ENCODE data around the gene ADRA1B. TPM values are rescaled to one million over a fixed set of nuclear protein-coding genes. Genes with fewer than 3 reads are reported as not detected.

ADRA1B gene
- total RNA-seq, 1 donor from 2014 or later: 7.1 TPM

DNA sequence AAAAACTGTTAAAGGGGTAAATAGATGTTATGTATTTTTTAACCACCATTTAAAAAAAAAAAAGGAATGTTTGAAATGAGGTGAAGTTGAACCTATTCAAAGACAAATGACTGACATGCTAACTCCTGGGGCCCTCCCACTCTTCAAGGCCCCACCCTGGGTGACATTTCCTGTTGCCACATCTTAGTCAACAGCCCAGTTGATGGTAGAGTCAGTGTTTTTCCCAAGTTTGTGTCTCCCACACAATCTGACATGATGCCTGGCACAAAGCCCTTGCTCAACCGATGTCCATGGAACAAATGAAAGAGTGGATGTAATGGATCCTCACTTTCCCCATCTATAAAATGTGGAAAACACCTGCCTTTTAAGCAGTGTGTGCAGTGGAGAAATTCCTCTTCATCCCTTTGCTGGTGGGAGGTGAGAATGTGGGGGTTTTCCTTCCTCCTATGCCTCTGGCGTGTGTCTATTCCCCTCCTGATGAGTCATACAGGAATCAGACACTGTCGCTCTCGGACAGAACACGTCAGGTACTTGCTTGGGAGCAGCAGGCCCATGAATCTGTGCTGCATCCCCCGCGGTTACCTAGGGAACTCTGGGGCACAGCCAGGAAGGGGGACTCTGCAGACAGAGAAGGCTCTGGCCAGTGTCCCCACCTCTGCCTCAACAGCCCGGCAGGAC is 13.7 kb upstream of the ADRA1B start:
- Histone ChIP-seq H3K4me3 (no peak overlapping the region), H3K27ac (no peak overlapping the region), H3K4me1 (peaks cover 6% of the 10 kb centered on the region), H3K9me3 (no peaks in the 10 kb centered on the region), H3K27me3 (no peaks in the 10 kb centered on the region), H3K36me3 (no peaks in the 10 kb centered on the region)
- no peak for DNase-seq
- intact Hi-C loops (cut with DNase I): no loop called here
- TF ChIP-seq, protein P1, sequence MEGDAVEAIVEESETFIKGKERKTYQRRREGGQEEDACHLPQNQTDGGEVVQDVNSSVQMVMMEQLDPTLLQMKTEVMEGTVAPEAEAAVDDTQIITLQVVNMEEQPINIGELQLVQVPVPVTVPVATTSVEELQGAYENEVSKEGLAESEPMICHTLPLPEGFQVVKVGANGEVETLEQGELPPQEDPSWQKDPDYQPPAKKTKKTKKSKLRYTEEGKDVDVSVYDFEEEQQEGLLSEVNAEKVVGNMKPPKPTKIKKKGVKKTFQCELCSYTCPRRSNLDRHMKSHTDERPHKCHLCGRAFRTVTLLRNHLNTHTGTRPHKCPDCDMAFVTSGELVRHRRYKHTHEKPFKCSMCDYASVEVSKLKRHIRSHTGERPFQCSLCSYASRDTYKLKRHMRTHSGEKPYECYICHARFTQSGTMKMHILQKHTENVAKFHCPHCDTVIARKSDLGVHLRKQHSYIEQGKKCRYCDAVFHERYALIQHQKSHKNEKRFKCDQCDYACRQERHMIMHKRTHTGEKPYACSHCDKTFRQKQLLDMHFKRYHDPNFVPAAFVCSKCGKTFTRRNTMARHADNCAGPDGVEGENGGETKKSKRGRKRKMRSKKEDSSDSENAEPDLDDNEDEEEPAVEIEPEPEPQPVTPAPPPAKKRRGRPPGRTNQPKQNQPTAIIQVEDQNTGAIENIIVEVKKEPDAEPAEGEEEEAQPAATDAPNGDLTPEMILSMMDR (IDR thresholded peaks at IDR 0.05): no peak
- no peak for ATAC-seq

DNA sequence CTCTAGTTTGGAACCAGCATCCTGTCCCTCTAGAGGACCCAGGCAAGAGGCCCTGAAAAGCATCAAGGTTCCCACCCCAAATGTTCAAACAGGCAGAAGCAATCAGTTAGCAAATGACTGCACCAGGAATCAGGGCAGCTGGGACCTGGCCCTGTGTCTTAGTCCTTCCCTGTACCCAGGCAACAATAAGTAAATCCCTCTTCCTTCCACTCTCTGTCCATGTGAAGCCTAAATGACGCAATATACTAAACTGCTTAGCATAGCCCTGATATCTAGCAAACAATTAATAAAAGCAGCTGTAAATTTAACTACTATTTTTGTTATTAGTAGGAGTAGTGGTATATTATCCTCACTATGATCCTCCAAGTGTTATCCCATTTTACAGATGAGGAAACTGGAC is 13.2 kb upstream of the ADRA1B start:
- ATAC-seq: no peak
- H3K4me3 ChIP-seq: no peak overlapping the region
- DNase-seq: no peak
- H3K36me3 ChIP-seq: no peaks in the 10 kb centered on the region
- peaks cover 6% of the 10 kb centered on the region for H3K4me1 ChIP-seq
- H3K9me3 ChIP-seq: no peaks in the 10 kb centered on the region
- no peaks in the 10 kb centered on the region for H3K27me3 ChIP-seq
- TF ChIP-seq, protein P1 (IDR thresholded peaks at IDR 0.05): no peak
- intact Hi-C loops (cut with DNase I): no loop called here
- H3K27ac ChIP-seq: no peak overlapping the region

DNA sequence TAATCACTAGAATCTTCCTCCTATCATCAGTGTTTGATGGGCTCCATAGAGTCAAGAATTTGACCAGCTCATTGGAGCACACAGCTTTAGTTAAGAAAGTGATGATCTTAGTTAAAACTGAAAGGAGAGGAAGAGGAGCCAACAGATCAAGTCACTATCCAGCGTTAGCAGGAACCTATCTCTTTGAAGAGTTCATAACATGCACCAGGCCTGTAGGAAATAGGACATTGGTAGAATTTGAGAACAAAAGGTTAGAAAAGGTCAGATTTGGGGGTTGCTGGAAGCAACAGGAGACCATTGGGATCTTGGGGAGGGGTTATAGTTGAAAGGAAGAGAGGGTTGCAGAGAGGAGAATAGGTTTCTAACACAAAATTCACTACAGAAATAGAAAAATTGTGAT is 11.4 kb upstream of the ADRA1B start:
- intact Hi-C loops (cut with DNase I): no loop called here
- no peak for ATAC-seq

DNA sequence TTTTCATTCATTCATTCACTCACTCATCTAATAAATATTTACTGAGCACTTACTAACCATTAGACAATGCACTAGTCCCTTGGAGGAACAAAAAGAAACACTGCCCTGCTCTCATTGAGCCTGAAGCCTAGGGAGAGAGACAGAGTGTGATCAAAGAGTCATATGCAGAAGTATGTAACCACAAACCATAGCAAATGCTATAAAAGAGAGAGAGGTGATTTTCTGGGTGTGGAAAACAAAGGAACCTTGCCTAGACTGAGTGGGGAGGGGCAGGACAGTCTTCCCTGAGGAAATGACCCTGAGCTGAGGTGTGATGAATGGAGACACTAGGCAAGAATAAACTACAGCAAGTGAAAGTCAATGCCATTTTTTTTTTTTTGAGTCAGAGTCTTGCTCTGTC is 10.8 kb upstream of the ADRA1B start:
- DNase-seq: no peak
- ATAC-seq: no peak
- Histone ChIP-seq H3K27me3 (no peaks in the 10 kb centered on the region), H3K9me3 (no peaks in the 10 kb centered on the region), H3K36me3 (no peaks in the 10 kb centered on the region), H3K4me3 (no peak overlapping the region), H3K27ac (no peak overlapping the region), H3K4me1 (peaks cover 6% of the 10 kb centered on the region)
- TF ChIP-seq, protein P1 (IDR thresholded peaks at IDR 0.05): no peak
- intact Hi-C loops (cut with DNase I): no loop called here

More for the DNA sequence above, 11.4 kb upstream of the ADRA1B start:
- H3K27ac ChIP-seq: no peak overlapping the region
- H3K36me3 ChIP-seq: no peaks in the 10 kb centered on the region
- TF ChIP-seq, protein P1 (IDR thresholded peaks at IDR 0.05): no peak
- no peaks in the 10 kb centered on the region for H3K27me3 ChIP-seq
- no peak overlapping the region for H3K4me3 ChIP-seq
- H3K9me3 ChIP-seq: no peaks in the 10 kb centered on the region
- no peak for DNase-seq
- H3K4me1 ChIP-seq: peaks cover 6% of the 10 kb centered on the region

DNA sequence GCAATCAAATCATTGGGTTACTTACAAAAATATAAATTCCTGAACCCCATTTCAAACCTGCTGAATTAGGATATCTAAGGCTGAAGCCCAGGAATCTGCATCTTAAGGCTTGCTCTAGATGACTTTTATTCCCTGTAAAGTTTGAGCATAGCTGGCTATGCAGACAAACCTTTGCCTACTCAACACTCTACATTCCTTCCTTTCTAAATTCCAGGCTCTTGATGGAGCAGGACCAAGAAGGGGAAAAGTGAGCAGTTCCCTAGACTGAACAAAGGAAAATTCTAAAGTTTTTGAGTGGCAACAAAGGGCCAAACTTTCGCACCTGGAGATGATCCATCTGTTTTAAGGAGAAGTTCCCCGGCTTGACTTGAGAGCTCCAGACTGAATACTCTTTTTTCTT is 9.8 kb upstream of the ADRA1B start:
- Histone ChIP-seq H3K4me3 (no peak overlapping the region), H3K36me3 (no peaks in the 10 kb centered on the region), H3K4me1 (peaks cover 6% of the 10 kb centered on the region), H3K9me3 (no peaks in the 10 kb centered on the region), H3K27ac (no peak overlapping the region), H3K27me3 (no peaks in the 10 kb centered on the region)
- TF ChIP-seq, protein P1 (IDR thresholded peaks at IDR 0.05): no peak
- DNase-seq (no peak), ATAC-seq (no peak)
- intact Hi-C loops (cut with DNase I): no loop called here

DNA sequence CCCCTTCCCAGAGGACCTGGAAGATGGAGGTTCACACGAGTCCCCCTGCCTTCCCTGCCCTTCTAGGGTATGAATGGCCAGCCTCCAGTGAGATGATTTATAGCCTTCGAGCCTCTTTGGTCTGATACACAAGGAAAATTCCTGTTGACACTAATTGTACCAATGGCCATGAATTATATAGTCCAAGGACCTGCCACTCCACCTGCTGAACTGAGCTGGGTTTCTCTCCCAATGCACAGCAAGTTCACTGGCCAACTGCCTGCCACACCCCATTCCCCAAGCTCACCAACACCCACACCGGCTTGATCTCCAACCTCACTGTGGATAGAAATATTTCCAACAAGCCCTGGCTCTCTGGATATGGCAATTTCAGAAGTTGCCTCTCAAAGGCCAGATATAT is 9.3 kb upstream of the ADRA1B start:
- no peaks in the 10 kb centered on the region for H3K27me3 ChIP-seq
- no peaks in the 10 kb centered on the region for H3K9me3 ChIP-seq
- TF ChIP-seq, protein P1 (IDR thresholded peaks at IDR 0.05): no peak
- H3K4me3 ChIP-seq: no peak overlapping the region
- H3K36me3 ChIP-seq: no peaks in the 10 kb centered on the region
- intact Hi-C loops (cut with DNase I): no loop called here
- no peak for DNase-seq
- peaks cover 6% of the 10 kb centered on the region for H3K4me1 ChIP-seq
- H3K27ac ChIP-seq: no peak overlapping the region
- peak; percentile 58 for ATAC-seq

All from upper lobe of right lung (tissue), 1 donor.